C4-2B (cell line): ENCODE measurements around the gene CD34.

Experiments used
- ZFX ChIP-seq: fragments of 450-650 bp; IDR thresholded peaks from 2 replicates; pipeline ENCODE4 v1.6.1; 2017
- TF ChIP-seq, protein P1 (sequence below): fragments of 450-650 bp; conservative IDR thresholded peaks from 2 replicates; pipeline ENCODE4 v1.5.1; 2017; ENCODE audit warnings: mild to moderate bottlenecking

GRCh38 chr1:207863893-207864535, 46.9 kb downstream of the CD34 start:
- TF ChIP-seq, protein P1, sequence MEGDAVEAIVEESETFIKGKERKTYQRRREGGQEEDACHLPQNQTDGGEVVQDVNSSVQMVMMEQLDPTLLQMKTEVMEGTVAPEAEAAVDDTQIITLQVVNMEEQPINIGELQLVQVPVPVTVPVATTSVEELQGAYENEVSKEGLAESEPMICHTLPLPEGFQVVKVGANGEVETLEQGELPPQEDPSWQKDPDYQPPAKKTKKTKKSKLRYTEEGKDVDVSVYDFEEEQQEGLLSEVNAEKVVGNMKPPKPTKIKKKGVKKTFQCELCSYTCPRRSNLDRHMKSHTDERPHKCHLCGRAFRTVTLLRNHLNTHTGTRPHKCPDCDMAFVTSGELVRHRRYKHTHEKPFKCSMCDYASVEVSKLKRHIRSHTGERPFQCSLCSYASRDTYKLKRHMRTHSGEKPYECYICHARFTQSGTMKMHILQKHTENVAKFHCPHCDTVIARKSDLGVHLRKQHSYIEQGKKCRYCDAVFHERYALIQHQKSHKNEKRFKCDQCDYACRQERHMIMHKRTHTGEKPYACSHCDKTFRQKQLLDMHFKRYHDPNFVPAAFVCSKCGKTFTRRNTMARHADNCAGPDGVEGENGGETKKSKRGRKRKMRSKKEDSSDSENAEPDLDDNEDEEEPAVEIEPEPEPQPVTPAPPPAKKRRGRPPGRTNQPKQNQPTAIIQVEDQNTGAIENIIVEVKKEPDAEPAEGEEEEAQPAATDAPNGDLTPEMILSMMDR, result no peak
- TF ChIP-seq ZFX, result no peak
